ENCODE data around the gene STX16. TPM values are rescaled to one million over a fixed set of nuclear protein-coding genes. Genes with fewer than 3 reads are reported as not detected.

STX16 gene
- total and polyA plus RNA-seq, 2 donors (not counting 1 experiment from before 2014, with no cell fraction given): 110 to 117 TPM

GRCh38 chr20:58675641-58676040 is 24.6 kb downstream of the STX16 start:
- H4K20me1 ChIP-seq (ENCODE audit: control insufficient read depth, insufficient read depth, low read length, poor library complexity, severe bottlenecking): peaks cover 43% of the 10 kb centered on the region
- no peaks in the 10 kb centered on the region for H3K9me3 ChIP-seq (ENCODE audit: control extremely low read depth in 1 of 3, control insufficient read depth in 2 of 3, insufficient read depth in 1 of 3, low read length in 2 of 3)
- no peaks in the 10 kb centered on the region for H3K9me3 Mint-ChIP-seq (ENCODE audit: insufficient read depth)
- H3K27ac Mint-ChIP-seq: no peak overlapping the region
- no peak for ATAC-seq (ENCODE audit: low read depth)
- 96% methylated on average over 11 of the region's 17 CpGs for WGBS (ENCODE audit: insufficient coverage)
- no peak overlapping the region for H3K27ac ChIP-seq (ENCODE audit: low read length in 2 of 2)
- no peaks in the 10 kb centered on the region for H3K4me1 ChIP-seq (ENCODE audit: control insufficient read depth in 2 of 2, insufficient read depth in 2 of 2, low read length in 2 of 2)
- no peaks in the 10 kb centered on the region for H3K27me3 ChIP-seq (replicated peaks in 1 of 4; ENCODE audit: control extremely low read depth in 1 of 4, control insufficient read depth in 3 of 4, insufficient read depth in 4 of 4, low read length in 3 of 4)
- TF ChIP-seq CTCF (IDR thresholded peaks at IDR 0.05): no peak
- TF ChIP-seq EZH2 (IDR thresholded peaks at IDR 0.05; ENCODE audit: borderline replicate concordance, insufficient read depth, low read depth, low read length, poor library complexity, severe bottlenecking): no peak
- POLR2A ChIA-PET: no interaction called here
- no peaks in the 10 kb centered on the region for H3K4me1 Mint-ChIP-seq
- H3K36me3 ChIP-seq (replicated peaks in 1 of 2; ENCODE audit: control extremely low read depth in 1 of 2, control insufficient read depth in 1 of 2, extremely low read depth in 1 of 2, insufficient read depth in 2 of 2, low read length in 1 of 2): peaks cover 2 to 73% of the 10 kb centered on the region in 2 experiments
- peaks cover 2% of the 10 kb centered on the region for H3K79me2 ChIP-seq (ENCODE audit: control insufficient read depth, insufficient read depth, low read length)
- DNase-seq: no peak
- no peaks in the 10 kb centered on the region for H3K27me3 Mint-ChIP-seq
- CTCF ChIA-PET: interaction anchor here (1.2 kb wide), 1 partner anchor 16 kb away, joined by 3 read pairs; no protein-coding TSS in a partner anchor
- H3K4me3 Mint-ChIP-seq: no peak overlapping the region
- intact Hi-C loops (cut with micrococcal nuclease): no loop called here
- H2AFZ ChIP-seq (ENCODE audit: insufficient read depth, low read depth, low read length, poor library complexity, severe bottlenecking): no peak overlapping the region
- no peak overlapping the region for H3K9ac ChIP-seq (ENCODE audit: low read length)
- H3K4me2 ChIP-seq (replicated peaks; ENCODE audit: low read depth, low read length, poor library complexity, severe bottlenecking): no peak overlapping the region
- H3K4me3 ChIP-seq (ENCODE audit: control extremely low read depth in 1 of 5, extremely low read depth in 1 of 5, insufficient read depth in 1 of 5, low read depth in 2 of 5, low read length in 4 of 5): no peak overlapping the region

GRCh38 chr20:58676161-58676560 is 25.1 kb downstream of the STX16 start:
- peaks cover 38% of the 10 kb centered on the region for H4K20me1 ChIP-seq (ENCODE audit: control insufficient read depth, insufficient read depth, low read length, poor library complexity, severe bottlenecking)
- no peaks in the 10 kb centered on the region for H3K4me1 Mint-ChIP-seq
- WGBS (ENCODE audit: insufficient coverage): 98% methylated on average over 15 of the region's 19 CpGs
- no peak for DNase-seq
- H3K9me3 ChIP-seq (ENCODE audit: control extremely low read depth in 1 of 3, control insufficient read depth in 2 of 3, insufficient read depth in 1 of 3, low read length in 2 of 3): no peaks in the 10 kb centered on the region
- H2AFZ ChIP-seq (ENCODE audit: insufficient read depth, low read depth, low read length, poor library complexity, severe bottlenecking): no peak overlapping the region
- no peak overlapping the region for H3K4me3 Mint-ChIP-seq
- no peak overlapping the region for H3K4me3 ChIP-seq (ENCODE audit: control extremely low read depth in 1 of 5, extremely low read depth in 1 of 5, insufficient read depth in 1 of 5, low read depth in 2 of 5, low read length in 4 of 5)
- no peak overlapping the region for H3K9ac ChIP-seq (ENCODE audit: low read length)
- CTCF ChIA-PET: interaction anchor here (1.2 kb wide), 1 partner anchor 15 kb away, joined by 3 read pairs; no protein-coding TSS in a partner anchor
- H3K27me3 ChIP-seq (replicated peaks in 1 of 4; ENCODE audit: control extremely low read depth in 1 of 4, control insufficient read depth in 3 of 4, insufficient read depth in 4 of 4, low read length in 3 of 4): no peaks in the 10 kb centered on the region
- H3K36me3 ChIP-seq (replicated peaks in 1 of 2; ENCODE audit: control extremely low read depth in 1 of 2, control insufficient read depth in 1 of 2, extremely low read depth in 1 of 2, insufficient read depth in 2 of 2, low read length in 1 of 2): peaks cover 0 to 70% of the 10 kb centered on the region in 2 experiments
- no peaks in the 10 kb centered on the region for H3K4me1 ChIP-seq (ENCODE audit: control insufficient read depth in 2 of 2, insufficient read depth in 2 of 2, low read length in 2 of 2)
- no peaks in the 10 kb centered on the region for H3K9me3 Mint-ChIP-seq (ENCODE audit: insufficient read depth)
- POLR2A ChIA-PET: no interaction called here
- no peak for ATAC-seq (ENCODE audit: low read depth)
- TF ChIP-seq EZH2 (IDR thresholded peaks at IDR 0.05; ENCODE audit: borderline replicate concordance, insufficient read depth, low read depth, low read length, poor library complexity, severe bottlenecking): no peak
- no peak for TF ChIP-seq CTCF (IDR thresholded peaks at IDR 0.05)
- H3K79me2 ChIP-seq (ENCODE audit: control insufficient read depth, insufficient read depth, low read length): no peaks in the 10 kb centered on the region
- intact Hi-C loops (cut with micrococcal nuclease): no loop called here
- no peaks in the 10 kb centered on the region for H3K27me3 Mint-ChIP-seq
- H3K27ac ChIP-seq (ENCODE audit: low read length in 2 of 2): no peak overlapping the region
- no peak overlapping the region for H3K4me2 ChIP-seq (replicated peaks; ENCODE audit: low read depth, low read length, poor library complexity, severe bottlenecking)
- H3K27ac Mint-ChIP-seq: no peak overlapping the region

Measured in B cell (primary cell).